ENCODE data around the gene RASSF8. TPM values are rescaled to one million over a fixed set of nuclear protein-coding genes. Genes with fewer than 3 reads are reported as not detected.
"Not testable (repeated sequence)": the region's sequence is repeated elsewhere in the genome, so short reads cannot be mapped to it uniquely, and the experiment has no call there.

RASSF8 gene
- total RNA-seq, 1 donor from 2014 or later = 60.6 TPM

DNA sequence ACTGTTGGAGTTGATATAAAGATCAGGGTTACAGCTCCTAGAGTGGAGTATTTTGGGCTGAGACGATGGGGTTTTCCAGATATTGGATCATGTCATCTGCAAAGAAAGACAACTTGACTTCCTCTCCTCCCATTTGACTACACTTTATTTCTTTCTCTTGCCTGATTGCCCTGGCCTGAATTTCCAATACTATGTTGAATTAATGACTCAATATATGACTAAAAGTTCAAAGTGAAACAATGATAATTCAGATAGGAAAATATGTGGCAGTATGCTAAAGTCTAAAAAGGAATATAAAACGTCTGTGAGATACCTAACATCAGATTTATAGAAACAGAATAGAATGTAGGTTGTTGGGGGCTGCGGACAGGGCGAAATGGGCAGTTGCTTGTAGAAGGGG, 94.2 kb downstream of the RASSF8 start:
- H3K27me3 Mint-ChIP-seq (ENCODE audit: low read depth) = no peaks in the 10 kb centered on the region

DNA sequence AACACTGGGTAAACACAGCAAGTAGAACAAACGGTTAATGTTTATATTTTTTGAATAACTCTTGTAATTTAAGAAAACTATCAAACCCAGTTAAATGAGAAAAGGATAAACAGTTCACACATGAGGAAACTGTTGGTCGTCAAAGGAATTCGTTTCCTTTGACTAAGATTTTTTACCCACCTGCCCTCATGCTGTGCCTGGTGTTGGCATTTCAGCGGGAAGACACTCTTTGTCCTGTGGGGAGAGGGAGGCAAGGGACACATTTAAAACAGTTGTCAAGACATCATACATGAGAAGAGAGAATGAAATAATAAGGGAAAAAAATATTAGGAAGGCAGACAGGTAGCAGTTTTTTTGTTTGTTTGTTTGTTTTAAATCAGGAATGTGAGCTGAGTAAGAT, 95.9 kb downstream of the RASSF8 start:
- Mint-ChIP-seq H3K27ac (no peak overlapping the region), H3K4me3 (no peak overlapping the region), H3K9me3 (peaks cover 10% of the 10 kb centered on the region), H3K36me3 (peaks cover 17% of the 10 kb centered on the region), H3K27me3 (ENCODE audit: low read depth) (no peaks in the 10 kb centered on the region), H3K4me1 (peaks cover 20% of the 10 kb centered on the region)
- DNase-seq (ENCODE audit: low spot score in 2 of 2, unreplicated experiment in 2 of 2) = no peak
- TF ChIP-seq, protein P1, sequence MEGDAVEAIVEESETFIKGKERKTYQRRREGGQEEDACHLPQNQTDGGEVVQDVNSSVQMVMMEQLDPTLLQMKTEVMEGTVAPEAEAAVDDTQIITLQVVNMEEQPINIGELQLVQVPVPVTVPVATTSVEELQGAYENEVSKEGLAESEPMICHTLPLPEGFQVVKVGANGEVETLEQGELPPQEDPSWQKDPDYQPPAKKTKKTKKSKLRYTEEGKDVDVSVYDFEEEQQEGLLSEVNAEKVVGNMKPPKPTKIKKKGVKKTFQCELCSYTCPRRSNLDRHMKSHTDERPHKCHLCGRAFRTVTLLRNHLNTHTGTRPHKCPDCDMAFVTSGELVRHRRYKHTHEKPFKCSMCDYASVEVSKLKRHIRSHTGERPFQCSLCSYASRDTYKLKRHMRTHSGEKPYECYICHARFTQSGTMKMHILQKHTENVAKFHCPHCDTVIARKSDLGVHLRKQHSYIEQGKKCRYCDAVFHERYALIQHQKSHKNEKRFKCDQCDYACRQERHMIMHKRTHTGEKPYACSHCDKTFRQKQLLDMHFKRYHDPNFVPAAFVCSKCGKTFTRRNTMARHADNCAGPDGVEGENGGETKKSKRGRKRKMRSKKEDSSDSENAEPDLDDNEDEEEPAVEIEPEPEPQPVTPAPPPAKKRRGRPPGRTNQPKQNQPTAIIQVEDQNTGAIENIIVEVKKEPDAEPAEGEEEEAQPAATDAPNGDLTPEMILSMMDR (IDR thresholded peaks at IDR 0.05; ENCODE audit: unreplicated experiment) = no peak

More for the DNA sequence above, 94.2 kb downstream of the RASSF8 start:
- Mint-ChIP-seq H3K9me3 (peaks cover under 1% of the 10 kb centered on the region), H3K27ac (peak overlapping the region; percentile 32), H3K4me1 (peaks cover 16% of the 10 kb centered on the region), H3K4me3 (no peak overlapping the region), H3K36me3 (peaks cover 5% of the 10 kb centered on the region)
- TF ChIP-seq, protein P1 (IDR thresholded peaks at IDR 0.05; ENCODE audit: unreplicated experiment) = no peak
- DNase-seq (ENCODE audit: low spot score in 2 of 2, unreplicated experiment in 2 of 2) = no peak

DNA sequence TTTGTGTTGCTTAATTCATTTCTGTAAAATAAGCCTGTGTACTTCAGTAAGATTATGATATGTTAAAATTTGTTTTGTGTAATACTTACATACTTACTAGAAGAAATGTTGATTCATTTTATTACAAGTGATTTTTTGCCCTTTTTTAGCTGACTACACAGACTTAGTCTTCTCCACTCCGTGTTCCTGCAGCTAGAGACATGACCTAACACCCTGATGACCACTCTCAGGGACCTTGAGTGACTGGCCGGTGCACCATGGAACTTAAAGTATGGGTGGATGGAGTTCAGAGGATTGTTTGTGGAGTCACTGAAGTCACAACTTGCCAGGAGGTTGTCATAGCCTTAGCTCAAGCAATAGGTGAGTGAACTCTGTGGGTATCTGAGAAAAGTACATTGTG, 96.6 kb downstream of the RASSF8 start:
- TF ChIP-seq, protein P1 (IDR thresholded peaks at IDR 0.05; ENCODE audit: unreplicated experiment) = no peak
- DNase-seq (ENCODE audit: low spot score in 2 of 2, unreplicated experiment in 2 of 2) = no peak
- H3K4me3 Mint-ChIP-seq = no peak overlapping the region
- H3K27ac Mint-ChIP-seq = no peak overlapping the region
- H3K36me3 Mint-ChIP-seq = peaks cover 17% of the 10 kb centered on the region
- H3K27me3 Mint-ChIP-seq (ENCODE audit: low read depth) = no peaks in the 10 kb centered on the region
- H3K4me1 Mint-ChIP-seq = peaks cover 20% of the 10 kb centered on the region
- peaks cover 10% of the 10 kb centered on the region for H3K9me3 Mint-ChIP-seq

DNA sequence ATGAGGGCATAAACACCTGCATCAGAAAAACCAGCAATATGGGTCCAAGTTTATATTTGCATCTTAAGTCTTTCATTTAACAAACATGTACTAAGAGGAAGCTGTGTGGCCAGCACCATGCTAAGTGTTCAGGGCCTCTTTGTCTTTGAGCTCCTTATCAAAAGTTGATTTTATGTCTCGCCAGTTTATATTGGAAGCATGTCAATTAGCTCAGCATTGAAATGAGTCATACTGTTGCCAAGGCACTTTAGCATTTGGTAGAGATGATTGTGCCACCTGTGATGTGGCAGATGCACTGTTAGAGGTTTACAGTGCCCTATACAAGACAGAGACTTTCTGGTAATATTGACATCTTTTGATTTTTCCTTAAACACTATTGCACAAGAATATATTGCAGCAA, 97.9 kb downstream of the RASSF8 start:
- Mint-ChIP-seq H3K4me3 (no peak overlapping the region), H3K27me3 (ENCODE audit: low read depth) (no peaks in the 10 kb centered on the region), H3K4me1 (peaks cover 21% of the 10 kb centered on the region), H3K9me3 (peaks cover 10% of the 10 kb centered on the region), H3K36me3 (peaks cover 17% of the 10 kb centered on the region), H3K27ac (no peak overlapping the region)
- TF ChIP-seq, protein P1 (IDR thresholded peaks at IDR 0.05; ENCODE audit: unreplicated experiment) = no peak
- no peak for DNase-seq (ENCODE audit: low spot score in 2 of 2, unreplicated experiment in 2 of 2)

DNA sequence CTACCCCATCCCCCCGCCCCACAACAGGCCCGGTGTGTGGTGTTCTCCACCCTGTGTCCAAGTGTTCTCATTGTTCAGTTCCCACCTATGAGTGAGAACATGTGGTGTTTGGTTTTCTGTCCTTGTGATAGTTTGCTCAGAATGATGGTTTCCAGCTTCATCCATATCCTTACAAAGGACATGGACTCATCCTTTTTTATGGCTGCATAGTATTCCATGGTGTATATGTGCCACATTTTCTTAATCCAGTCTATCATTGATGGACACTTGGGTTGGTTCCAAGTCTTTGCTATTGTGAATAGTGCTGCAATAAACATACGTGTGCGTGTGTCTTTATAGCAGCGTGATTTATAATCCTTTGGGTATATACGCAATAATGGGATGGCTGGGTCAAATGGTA, 98.8 kb downstream of the RASSF8 start:
- Mint-ChIP-seq H3K4me1 (peaks cover 21% of the 10 kb centered on the region), H3K36me3 (peaks cover 17% of the 10 kb centered on the region), H3K9me3 (peaks cover 10% of the 10 kb centered on the region)
- not testable (repeated sequence) for H3K27ac Mint-ChIP-seq; H3K4me3 Mint-ChIP-seq; H3K27me3 Mint-ChIP-seq (ENCODE audit: low read depth); DNase-seq (ENCODE audit: low spot score in 2 of 2, unreplicated experiment in 2 of 2)

DNA sequence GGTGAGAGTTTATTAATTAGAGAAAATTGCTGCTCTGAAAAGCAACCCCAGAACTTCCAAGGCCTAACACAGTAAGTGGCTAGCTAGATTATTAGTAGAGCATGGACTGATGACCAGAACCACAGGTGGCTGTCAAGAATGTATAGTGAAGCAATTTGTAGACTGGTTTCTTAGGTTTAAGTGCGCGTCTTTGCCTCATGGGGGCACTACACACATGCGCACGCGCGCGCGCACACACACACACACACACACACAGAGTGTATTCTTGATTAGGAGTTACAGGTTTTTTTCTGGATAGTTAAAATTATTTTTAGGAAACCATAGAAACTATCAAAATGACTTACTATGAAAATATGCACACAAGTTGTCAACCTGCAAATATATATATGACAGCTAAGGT, 99.8 kb downstream of the RASSF8 start:
- H3K27me3 Mint-ChIP-seq (ENCODE audit: low read depth) = no peaks in the 10 kb centered on the region
- TF ChIP-seq, protein P1 (IDR thresholded peaks at IDR 0.05; ENCODE audit: unreplicated experiment) = no peak
- no peak for DNase-seq (ENCODE audit: low spot score in 2 of 2, unreplicated experiment in 2 of 2)
- H3K4me3 Mint-ChIP-seq = no peak overlapping the region
- H3K9me3 Mint-ChIP-seq = peaks cover 10% of the 10 kb centered on the region
- peaks cover 17% of the 10 kb centered on the region for H3K36me3 Mint-ChIP-seq
- peak overlapping the region; percentile 26 for H3K27ac Mint-ChIP-seq
- peaks cover 15% of the 10 kb centered on the region for H3K4me1 Mint-ChIP-seq

Data from mesothelial cell of epicardium (in vitro differentiated cells).